NCI-H2196 (cell line): Measurements from ENCODE around the gene HAPLN3.

Source experiments
- DNase-seq: peaks from one replicate; lab custom pipeline; 2025; ENCODE audit not compliant: unreplicated experiment; lab: John Stamatoyannopoulos, UW

The HAPLN3 gene

GRCh38 chr15:88912500-88912921 is 17.2 kb upstream of the HAPLN3 start:
- DNase-seq, result no peak

DNA sequence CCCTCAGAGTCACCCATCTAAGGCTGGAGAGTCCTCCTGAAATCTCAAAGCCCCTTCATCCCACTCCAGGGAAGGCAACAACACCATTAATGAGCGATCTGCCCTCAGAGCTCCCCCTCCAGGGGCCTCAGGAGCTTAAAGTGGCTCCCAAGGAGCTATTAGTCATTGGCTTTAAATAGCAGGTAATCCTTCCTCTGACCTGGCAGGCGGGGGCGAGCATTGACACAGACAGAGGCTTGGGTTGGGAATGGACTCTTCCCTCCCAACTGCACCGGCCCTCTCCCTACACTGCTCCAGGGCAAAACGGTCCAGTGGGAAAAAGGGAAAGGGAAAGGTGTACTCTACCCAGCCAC is 16.4 kb upstream of the HAPLN3 start:
- no peak for DNase-seq

DNA sequence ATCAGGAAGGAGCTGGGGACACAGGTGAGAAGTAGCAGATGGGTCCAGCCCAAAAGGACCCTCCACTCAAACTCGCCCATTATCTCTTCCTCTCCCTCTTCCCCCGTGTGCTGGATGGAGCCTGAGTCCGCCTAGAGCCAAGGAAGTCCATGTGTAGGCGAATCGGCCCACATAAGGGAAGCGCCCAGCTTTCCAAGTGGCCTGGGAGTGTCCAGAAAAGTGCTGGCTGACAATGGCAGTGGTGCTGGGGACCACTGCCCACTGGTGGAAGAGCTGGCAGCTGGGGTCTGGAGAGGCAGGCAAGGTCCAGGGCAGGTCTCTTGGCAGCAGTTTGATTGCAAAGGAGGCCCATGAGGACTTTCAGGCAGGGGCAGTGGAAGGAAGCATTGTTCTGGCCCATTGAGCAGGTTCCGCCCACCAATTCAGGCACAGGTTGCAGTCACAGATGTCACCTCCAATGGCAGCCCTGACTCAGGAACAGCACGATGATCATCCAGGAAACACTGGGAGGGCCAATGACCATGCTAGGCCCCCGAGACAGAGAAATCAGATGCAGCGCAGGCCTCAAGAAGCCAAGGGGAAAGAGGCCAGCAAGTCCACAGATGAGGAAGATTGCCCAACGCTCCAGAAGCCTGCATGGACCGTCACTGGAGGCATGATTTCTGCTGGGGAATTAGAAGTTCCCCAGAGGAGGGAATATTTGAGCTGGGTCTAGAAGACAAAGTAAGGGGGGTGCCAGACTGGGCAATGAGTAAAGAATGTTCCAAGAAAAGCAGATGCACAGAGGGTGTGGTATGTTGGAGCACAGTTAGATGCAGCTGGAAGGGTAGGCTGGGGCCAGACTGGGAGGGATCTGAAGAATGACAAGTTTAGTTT is 14.8 kb upstream of the HAPLN3 start:
- DNase-seq, result no peak

DNA sequence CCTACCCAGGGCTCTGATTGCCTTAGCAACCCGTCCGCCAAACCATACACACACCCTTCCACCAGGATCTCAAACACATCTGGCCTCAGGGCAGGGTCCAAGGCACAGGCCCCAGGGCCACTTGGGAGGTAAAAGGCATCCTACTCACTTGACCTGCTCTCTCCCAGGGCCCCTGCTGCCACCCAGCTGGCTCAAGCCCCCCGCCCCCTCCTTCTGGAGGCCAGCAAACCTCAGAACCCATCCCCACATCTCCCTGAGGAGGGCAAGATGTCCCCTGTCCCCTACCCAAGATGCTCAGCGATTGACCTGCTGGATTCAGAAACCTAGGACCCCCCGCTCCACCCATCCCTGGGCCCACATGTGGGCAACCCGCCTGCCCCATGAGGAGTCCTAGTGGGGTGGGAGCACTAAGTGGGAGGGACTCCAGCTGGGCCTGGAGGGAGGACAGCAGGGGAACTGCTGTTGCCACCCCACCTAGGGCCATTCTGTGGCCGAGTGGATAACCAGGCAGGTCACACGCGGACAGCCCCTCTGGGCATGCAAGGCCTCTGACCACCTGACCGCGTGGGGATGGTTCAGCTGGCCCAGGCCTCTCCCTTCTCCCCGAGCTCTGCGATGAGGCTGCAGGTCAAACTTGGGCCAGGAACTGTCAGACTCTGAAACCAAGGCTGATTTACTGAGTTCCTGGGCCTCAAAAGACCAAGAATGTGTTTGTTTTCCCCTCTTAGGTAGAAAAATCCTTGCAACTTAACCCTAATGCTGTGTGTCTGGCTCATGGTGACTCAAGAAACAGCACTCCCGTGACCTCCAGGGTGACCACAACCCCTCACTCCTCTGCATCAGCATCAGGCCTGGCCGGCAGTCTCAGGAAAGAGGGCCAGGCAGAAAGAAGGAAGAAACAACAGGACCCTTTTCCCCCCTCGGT is 13.6 kb upstream of the HAPLN3 start:
- DNase-seq, result no peak

- DNase-seq, result no peak
Observed at GRCh38 chr15:88908123-88908522, 12.8 kb upstream of the HAPLN3 start.

DNA sequence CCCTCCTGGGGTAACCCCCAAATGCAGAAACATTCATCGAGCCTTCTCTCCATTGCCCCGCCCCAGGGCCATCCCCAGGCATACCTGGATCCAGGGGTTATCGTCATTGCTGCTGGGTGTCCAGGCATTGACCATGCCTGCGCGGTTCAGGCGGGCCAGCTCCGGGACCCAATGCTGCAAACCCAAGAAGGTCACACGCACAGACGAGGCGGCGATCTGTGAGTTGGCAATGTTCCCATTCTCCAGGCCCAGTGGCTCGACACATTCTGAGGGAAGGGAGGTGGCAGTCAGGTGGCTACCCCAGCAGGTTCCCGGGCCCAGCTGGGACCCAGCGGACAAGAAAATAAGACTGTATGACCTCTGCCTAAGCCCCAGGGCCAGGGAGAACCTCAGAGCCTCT is 11.8 kb upstream of the HAPLN3 start:
- DNase-seq, result no peak

DNA sequence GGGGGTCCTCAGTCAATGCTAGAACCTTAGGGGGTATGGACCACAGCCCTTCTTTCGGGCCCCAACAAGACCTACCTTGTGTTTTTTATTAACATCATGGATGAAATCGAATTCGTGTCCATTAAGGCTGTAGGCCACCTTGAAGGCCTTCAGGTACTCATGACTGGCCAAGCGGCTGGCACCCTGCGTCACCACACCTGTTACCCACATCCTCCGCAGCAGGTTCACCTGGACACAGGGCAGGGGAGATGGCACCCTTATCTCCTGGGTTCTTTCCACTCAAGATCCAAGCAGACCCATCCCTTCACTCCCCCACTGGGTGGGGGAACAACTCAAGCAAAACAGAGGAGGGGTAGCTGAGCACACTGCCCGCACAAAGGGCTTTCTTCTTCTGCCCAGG is 11.2 kb upstream of the HAPLN3 start:
- no peak for DNase-seq

DNA sequence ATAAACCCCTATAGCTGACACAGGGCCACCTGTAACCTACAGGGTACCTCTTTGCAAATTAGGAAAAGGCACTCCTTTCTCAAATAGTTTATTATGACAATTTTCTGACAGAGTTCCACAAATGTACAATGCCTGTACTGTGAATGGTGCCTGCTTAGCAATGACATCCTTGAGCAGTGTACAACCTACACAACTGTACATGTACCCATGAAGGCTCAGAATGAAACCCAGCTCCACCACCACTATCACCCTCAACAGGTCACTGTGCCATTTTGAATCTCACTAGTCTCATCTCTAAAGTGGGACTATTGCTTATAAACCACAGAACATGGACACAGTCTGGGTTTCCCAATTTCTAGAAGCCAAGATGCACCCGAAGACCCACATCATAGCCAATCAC is 10.8 kb upstream of the HAPLN3 start:
- no peak for DNase-seq

GRCh38 chr15:88905576-88905975 is 10.2 kb upstream of the HAPLN3 start:
- no peak for DNase-seq

GRCh38 chr15:88904624-88905327 is 9.4 kb upstream of the HAPLN3 start:
- DNase-seq, result peak; percentile 61

DNA sequence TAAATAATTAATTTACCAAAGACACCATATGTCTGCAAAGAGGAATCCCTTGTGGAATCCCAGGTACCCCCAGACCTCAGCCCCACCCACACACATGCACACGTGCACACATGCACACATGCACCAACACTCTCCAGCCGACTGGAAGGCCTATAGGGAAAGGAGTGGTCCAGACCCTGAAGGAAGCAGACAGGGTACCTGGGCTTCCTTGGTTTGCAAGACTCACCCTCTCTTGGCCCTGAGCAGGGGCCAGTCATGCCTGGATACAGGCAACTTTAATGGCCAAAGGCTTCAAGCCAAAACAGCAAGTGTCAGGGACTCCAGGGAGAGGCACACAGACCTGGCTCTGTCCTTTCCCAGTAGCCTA is 8.9 kb upstream of the HAPLN3 start:
- no peak for DNase-seq

DNA sequence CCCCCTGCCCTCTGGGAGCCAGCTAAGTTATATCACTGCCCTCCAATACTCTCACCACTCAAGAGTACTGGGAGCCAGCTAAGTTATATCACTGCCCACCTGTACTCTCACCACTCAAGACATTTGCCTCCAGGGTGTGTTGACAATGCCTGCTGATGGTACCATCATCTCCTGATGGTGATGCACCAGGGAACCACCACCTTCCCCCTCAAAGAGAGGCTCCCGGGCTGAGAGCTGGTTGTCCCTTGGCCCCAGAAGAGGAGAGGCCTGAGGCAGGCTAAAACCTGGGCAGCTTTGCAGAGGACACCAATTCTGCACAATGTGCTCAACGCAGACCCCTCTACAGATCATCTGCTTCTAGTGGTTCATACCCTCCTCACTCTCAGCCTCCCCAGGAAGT is 7.5 kb upstream of the HAPLN3 start:
- DNase-seq, result no peak

GRCh38 chr15:88902221-88902835 is 7.0 kb upstream of the HAPLN3 start:
- no peak for DNase-seq

- DNase-seq, result no peak
Observed at GRCh38 chr15:88901508-88902220, 6.3 kb upstream of the HAPLN3 start.

- no peak for DNase-seq
Observed at GRCh38 chr15:88900982-88901418, 5.7 kb upstream of the HAPLN3 start.

- DNase-seq, result no peak
Observed at GRCh38 chr15:88900309-88900981, 5.1 kb upstream of the HAPLN3 start.

DNA sequence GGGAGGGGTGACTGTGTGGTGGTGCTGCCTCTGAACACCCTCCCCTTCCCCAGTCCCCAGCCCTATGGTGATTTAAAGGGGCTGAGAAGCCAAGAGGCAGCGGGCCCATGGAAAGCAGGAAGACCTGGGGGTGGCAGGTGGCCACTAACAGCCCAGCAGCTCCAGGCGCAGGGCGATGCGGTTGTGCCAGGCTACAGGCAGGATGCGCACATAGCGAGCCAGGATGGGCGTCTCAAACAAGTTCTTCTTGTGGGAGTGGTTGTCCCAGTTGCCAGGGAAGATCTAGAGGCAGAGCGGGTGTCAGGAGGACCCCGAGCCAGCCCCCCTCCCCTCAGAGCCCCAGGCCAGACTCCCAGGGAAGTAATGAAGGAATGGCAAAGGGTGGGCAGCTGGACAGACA is 3.9 kb upstream of the HAPLN3 start:
- no peak for DNase-seq

- DNase-seq, result no peak
Observed at GRCh38 chr15:88898736-88899135, 3.4 kb upstream of the HAPLN3 start.

GRCh38 chr15:88897456-88898194 is 2.3 kb upstream of the HAPLN3 start:
- DNase-seq, result peak; percentile 54
